Airway epithelial cell (primary cell): ENCODE results near the gene IRAK1BP1. TPM values are rescaled to one million over a fixed set of nuclear protein-coding genes. Genes with fewer than 3 reads are reported as not detected.

Experiments used
- total RNA-seq: library from RNA; depleted of rRNA; stranded (reverse); fragments of >200 nt; gene quantifications from 2 replicates; pipeline ENCODE4 v1.2.3, GENCODE V29; 2015

Gene IRAK1BP1
- 2.2 and 3.6 TPM in 2 replicates for total RNA-seq

GRCh38 chr6:78867370-78868040, at the start of gene IRAK1BP1:
Gene IRAK1BP1 (plus strand): TSS chr6:78867551. CDS start chr6:78867577, 26 bp downstream.

Other genes starting within 250 kb of the IRAK1BP1 start
- 11.1 and 14.5 TPM in 2 replicates for gene PHIP, start 210.7 kb downstream of the IRAK1BP1 start, total RNA-seq